GM18505 (cell line): ENCODE measurements around the gene MT3.

Experiments used
- ATAC-seq: cut with Tn5 transposase; IDR thresholded peaks from one replicate; pipeline ENCODE4 v1.9.1; 2021; ENCODE audit not compliant: unreplicated experiment
- POLR2A ChIP-seq: IDR thresholded peaks from 4 replicates; pipeline ENCODE4 v1.6.1; 2011; ENCODE audit warnings: borderline replicate concordance; ENCODE audit not compliant: insufficient read depth, insufficient read length; ENCODE audit errors: extremely low read depth

Gene MT3

GRCh38 chr16:56593573-56594291, 4.4 kb downstream of the MT3 start:
- ATAC-seq: no peak
- TF ChIP-seq POLR2A: no peak

GRCh38 chr16:56594292-56594619, 4.9 kb downstream of the MT3 start:
- TF ChIP-seq POLR2A: no peak
- ATAC-seq: no peak

GRCh38 chr16:56600398-56600999, 11.2 kb downstream of the MT3 start:
- TF ChIP-seq POLR2A: no peak
- ATAC-seq: no peak

- no peak for ATAC-seq
These were observed 12.0 kb downstream of the MT3 start for GRCh38 chr16:56601325-56601724.

GRCh38 chr16:56603589-56603988, 14.3 kb downstream of the MT3 start:
- no peak for ATAC-seq
- TF ChIP-seq POLR2A: no peak

More at GRCh38 chr16:56601325-56601724, 12.0 kb downstream of the MT3 start:
- no peak for TF ChIP-seq POLR2A

GRCh38 chr16:56604966-56605365, 15.6 kb downstream of the MT3 start:
- no peak for ATAC-seq
- no peak for TF ChIP-seq POLR2A

GRCh38 chr16:56605475-56605874, 16.1 kb downstream of the MT3 start:
- ATAC-seq: no peak
- no peak for TF ChIP-seq POLR2A

GRCh38 chr16:56606071-56606475, 16.7 kb downstream of the MT3 start:
- TF ChIP-seq POLR2A: no peak
- no peak for ATAC-seq

- ATAC-seq: no peak
These were observed 17.3 kb downstream of the MT3 start for GRCh38 chr16:56606476-56607108.

GRCh38 chr16:56607109-56607618, 17.8 kb downstream of the MT3 start:
- no peak for TF ChIP-seq POLR2A
- ATAC-seq: no peak

More at GRCh38 chr16:56606476-56607108, 17.3 kb downstream of the MT3 start:
- no peak for TF ChIP-seq POLR2A

GRCh38 chr16:56607675-56608042, 18.3 kb downstream of the MT3 start:
- ATAC-seq: no peak
- no peak for TF ChIP-seq POLR2A

- peak; percentile 40 for TF ChIP-seq POLR2A
- peak; percentile 68 for ATAC-seq
These were observed 18.9 kb downstream of the MT3 start, which contains the start of gene MT2A for GRCh38 chr16:56608043-56608875. MT2A (plus strand) TSS chr16:56608584; CDS start chr16:56608656, 72 bp downstream.

- no peak for ATAC-seq
- TF ChIP-seq POLR2A: no peak
These were observed 19.6 kb downstream of the MT3 start for GRCh38 chr16:56608876-56609462.
